Neural cell (in vitro differentiated cells): Measurements from ENCODE around the gene SLC6A7. TPM values are rescaled to one million over a fixed set of nuclear protein-coding genes. Genes with fewer than 3 reads are reported as not detected.

Experiments
- H2AFZ ChIP-seq: fragments of 200-600, 300-800 bp; sonication (generic), shearing (Covaris generic); 2 replicates; pipeline ENCODE4 v1.6.0; 2014; ENCODE audit warnings: low read depth, mild to moderate bottlenecking, antibody characterized with exemption, low read length, moderate library complexity
- H3F3A ChIP-seq: fragments of 200-600 bp; shearing (Covaris generic); 2 replicates; pipeline ENCODE4 v1.6.1; 2016; ENCODE audit warnings: mild to moderate bottlenecking, moderate library complexity, mixed read lengths, antibody characterized with exemption, low read length; ENCODE audit not compliant: insufficient read depth, poor library complexity, severe bottlenecking
- H3K27ac ChIP-seq: fragments of 200-600, 300-800 bp; sonication (generic), shearing (Covaris generic); 2 replicates; pipeline ENCODE4 v1.5.1; 2014; ENCODE audit warnings: mild to moderate bottlenecking, low read length, moderate library complexity
- H3K27me3 ChIP-seq: fragments of 300-800, 200-600 bp; sonication (generic), shearing (Covaris generic); 2 replicates; pipeline ENCODE4 v1.6.0; 2014; ENCODE audit warnings: mild to moderate bottlenecking, low read depth, low read length, moderate library complexity; ENCODE audit not compliant: insufficient read depth
- H3K36me3 ChIP-seq: fragments of 300-800, 200-600 bp; sonication (generic), shearing (Covaris generic); 2 replicates; pipeline ENCODE4 v1.5.1; 2014; ENCODE audit warnings: mild to moderate bottlenecking, antibody characterized with exemption, low read length, moderate library complexity; ENCODE audit not compliant: insufficient read depth
- H3K4me2 ChIP-seq: fragments of 300-800, 200-600 bp; sonication (generic), shearing (Covaris generic); 2 replicates; pipeline ENCODE4 v1.6.0; 2014; ENCODE audit warnings: mild to moderate bottlenecking, low read length
- H3K4me3 ChIP-seq: fragments of 300-800, 200-600 bp; sonication (generic), shearing (Covaris generic); 2 replicates; pipeline ENCODE4 v1.5.1; 2014; ENCODE audit warnings: mild to moderate bottlenecking, low read length, moderate library complexity
- H3K79me2 ChIP-seq: fragments of 200-600 bp; shearing (Covaris generic); replicated peaks from 2 replicates; pipeline ENCODE4 v1.6.0; 2014; ENCODE audit warnings: mild to moderate bottlenecking, low read length, moderate library complexity; ENCODE audit not compliant: insufficient read depth
- H3K9ac ChIP-seq: fragments of 300-800, 200-600 bp; sonication (generic), shearing (Covaris generic); 2 replicates; pipeline ENCODE4 v1.6.1; 2016; ENCODE audit warnings: mild to moderate bottlenecking, low read length, mixed read lengths
- H3K9me2 ChIP-seq: fragments of 200-600 bp; shearing (Covaris generic); 2 replicates; pipeline ENCODE4 v1.6.1; 2016; ENCODE audit warnings: mild to moderate bottlenecking, low read length, mixed read lengths; ENCODE audit not compliant: insufficient read depth
- H3K9me3 ChIP-seq: fragments of 200-600, 300-800 bp; sonication (generic), shearing (Covaris generic); 2 replicates; pipeline ENCODE4 v1.6.1; 2016; ENCODE audit warnings: mild to moderate bottlenecking, mixed run types, low read length, moderate library complexity, mixed read lengths
- H4K20me1 ChIP-seq: fragments of 200-600 bp; shearing (Covaris generic); 2 replicates; pipeline ENCODE4 v1.6.1; 2016; ENCODE audit warnings: mild to moderate bottlenecking, mixed run types; ENCODE audit not compliant: insufficient read depth
- EP300 ChIP-seq: fragments of 450-650 bp; conservative IDR thresholded peaks from 2 replicates; pipeline ENCODE4 v1.6.1; 2014; ENCODE audit warnings: antibody characterized with exemption, mild to moderate bottlenecking, moderate library complexity; ENCODE audit not compliant: poor library complexity, severe bottlenecking
- EZH2 ChIP-seq: fragments of 200-600, 300-800 bp; shearing (Covaris generic), sonication (generic); IDR thresholded peaks from 2 replicates; pipeline ENCODE4 v1.6.1; 2014; ENCODE audit warnings: antibody characterized with exemption, low read length, borderline replicate concordance, mild to moderate bottlenecking; ENCODE audit not compliant: insufficient read depth, poor library complexity, severe bottlenecking
- MXI1 ChIP-seq: fragments of 450-650 bp; conservative IDR thresholded peaks from 2 replicates; pipeline ENCODE4 v1.6.1; 2014; ENCODE audit warnings: antibody characterized with exemption, mild to moderate bottlenecking; ENCODE audit not compliant: poor library complexity, severe bottlenecking
- POLR2AphosphoS5 ChIP-seq: IDR thresholded peaks from 2 replicates; pipeline ENCODE4 v1.6.1; 2012
- RAD21 ChIP-seq: fragments of 450-650 bp; conservative IDR thresholded peaks from 2 replicates; pipeline ENCODE4 v1.6.1; 2014; ENCODE audit warnings: antibody characterized with exemption, mild to moderate bottlenecking, moderate library complexity
- SMC3 ChIP-seq: fragments of 450-650 bp; conservative IDR thresholded peaks from 2 replicates; pipeline ENCODE4 v1.6.1; 2014; ENCODE audit warnings: antibody characterized with exemption, mild to moderate bottlenecking, moderate library complexity; ENCODE audit not compliant: poor library complexity
- polyA plus RNA-seq: library from polyadenylated mRNA; depleted of rRNA; stranded (reverse); fragments of >200 nt; gene quantifications from 2 replicates; pipeline ENCODE4 v1.2.3, GENCODE V29; 2014
- TF ChIP-seq, protein P1 (sequence below): fragments of 450-650 bp; IDR thresholded peaks from 2 replicates; pipeline ENCODE4 v1.5.1; 2014; ENCODE audit warnings: antibody characterized with exemption, mild to moderate bottlenecking, moderate library complexity; ENCODE audit not compliant: poor library complexity, severe bottlenecking
- TF ChIP-seq, protein P2 (sequence below): IDR thresholded peaks from 2 replicates; pipeline ENCODE4 v1.6.1; 2012; ENCODE audit warnings: borderline replicate concordance

SLC6A7 gene
- polyA plus RNA-seq, 1 donor from 2014 or later, result 4.6 TPM

DNA sequence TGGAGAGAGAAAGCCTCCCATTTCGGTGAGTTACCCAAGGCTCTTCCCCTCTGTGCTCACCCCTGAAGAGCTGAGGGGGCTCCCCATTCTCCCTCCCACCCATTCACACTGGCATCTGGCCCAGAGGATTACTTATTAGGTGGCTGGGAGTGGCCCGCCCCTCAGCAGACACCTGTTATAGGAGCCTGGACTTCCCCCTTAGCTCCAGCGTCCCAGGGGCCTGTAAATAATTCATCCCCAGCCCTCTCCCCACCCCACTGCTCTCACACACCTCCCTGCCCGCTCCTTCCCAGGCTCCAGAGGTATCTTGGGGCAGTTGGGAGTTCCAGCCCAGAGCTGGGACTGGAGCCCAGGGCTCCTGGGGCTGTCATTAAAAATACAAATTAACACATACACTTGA, 11.6 kb upstream of the SLC6A7 start:
- no peaks in the 10 kb centered on the region for H3K27me3 ChIP-seq
- TF ChIP-seq SMC3, result no peak
- no peak for TF ChIP-seq MXI1
- no peak for TF ChIP-seq RAD21
- H2AFZ ChIP-seq, result no peak overlapping the region
- H4K20me1 ChIP-seq, result no peaks in the 10 kb centered on the region
- H3K79me2 ChIP-seq, result no peaks in the 10 kb centered on the region
- no peaks in the 10 kb centered on the region for H3K9me3 ChIP-seq
- H3K4me2 ChIP-seq, result no peak overlapping the region
- H3K36me3 ChIP-seq, result no peaks in the 10 kb centered on the region
- H3K27ac ChIP-seq, result no peak overlapping the region
- no peak overlapping the region for H3K4me3 ChIP-seq
- no peaks in the 10 kb centered on the region for H3F3A ChIP-seq
- H3K9ac ChIP-seq, result no peak overlapping the region
- no peaks in the 10 kb centered on the region for H3K9me2 ChIP-seq

DNA sequence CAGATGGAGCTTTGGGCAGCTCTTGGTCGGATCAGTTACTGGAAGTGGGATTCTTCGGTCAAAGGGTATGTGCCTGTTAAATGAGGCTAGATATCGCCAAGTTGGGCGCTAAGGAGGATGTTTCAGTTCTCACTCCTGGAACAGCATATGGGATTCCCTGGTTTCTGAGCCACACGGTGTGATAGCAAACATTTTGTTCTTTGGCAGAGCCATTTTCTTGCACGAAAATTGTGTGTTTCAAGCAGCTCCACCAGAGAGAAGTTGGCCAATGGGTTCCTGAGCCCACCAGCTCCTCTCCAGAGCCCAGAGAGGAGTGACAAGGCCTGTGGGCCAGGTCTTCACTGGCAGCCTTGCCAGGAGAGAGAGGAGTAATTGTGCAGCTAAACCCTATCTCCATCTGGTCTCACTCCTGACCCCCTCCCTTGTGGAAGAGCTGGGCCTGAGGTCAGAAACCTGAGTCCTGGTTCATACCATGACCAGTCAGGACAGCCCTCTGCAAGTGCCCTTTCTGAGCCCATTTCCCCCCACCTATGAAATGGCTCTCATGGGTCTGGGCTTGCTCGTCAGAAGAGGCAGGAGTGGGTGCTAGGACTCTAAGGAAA, 10.7 kb upstream of the SLC6A7 start:
- Histone ChIP-seq H3K79me2 (no peaks in the 10 kb centered on the region), H3F3A (no peaks in the 10 kb centered on the region), H4K20me1 (no peaks in the 10 kb centered on the region), H3K36me3 (no peaks in the 10 kb centered on the region), H3K27me3 (no peaks in the 10 kb centered on the region), H3K4me2 (no peak overlapping the region), H3K9me2 (no peaks in the 10 kb centered on the region), H3K9ac (no peak overlapping the region), H3K4me3 (no peak overlapping the region), H2AFZ (no peak overlapping the region), H3K9me3 (no peaks in the 10 kb centered on the region), H3K27ac (no peak overlapping the region)
- no peak for TF ChIP-seq MXI1
- no peak for TF ChIP-seq SMC3
- TF ChIP-seq, protein P1, sequence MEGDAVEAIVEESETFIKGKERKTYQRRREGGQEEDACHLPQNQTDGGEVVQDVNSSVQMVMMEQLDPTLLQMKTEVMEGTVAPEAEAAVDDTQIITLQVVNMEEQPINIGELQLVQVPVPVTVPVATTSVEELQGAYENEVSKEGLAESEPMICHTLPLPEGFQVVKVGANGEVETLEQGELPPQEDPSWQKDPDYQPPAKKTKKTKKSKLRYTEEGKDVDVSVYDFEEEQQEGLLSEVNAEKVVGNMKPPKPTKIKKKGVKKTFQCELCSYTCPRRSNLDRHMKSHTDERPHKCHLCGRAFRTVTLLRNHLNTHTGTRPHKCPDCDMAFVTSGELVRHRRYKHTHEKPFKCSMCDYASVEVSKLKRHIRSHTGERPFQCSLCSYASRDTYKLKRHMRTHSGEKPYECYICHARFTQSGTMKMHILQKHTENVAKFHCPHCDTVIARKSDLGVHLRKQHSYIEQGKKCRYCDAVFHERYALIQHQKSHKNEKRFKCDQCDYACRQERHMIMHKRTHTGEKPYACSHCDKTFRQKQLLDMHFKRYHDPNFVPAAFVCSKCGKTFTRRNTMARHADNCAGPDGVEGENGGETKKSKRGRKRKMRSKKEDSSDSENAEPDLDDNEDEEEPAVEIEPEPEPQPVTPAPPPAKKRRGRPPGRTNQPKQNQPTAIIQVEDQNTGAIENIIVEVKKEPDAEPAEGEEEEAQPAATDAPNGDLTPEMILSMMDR, result no peak
- TF ChIP-seq EP300, result no peak
- TF ChIP-seq, protein P2, sequence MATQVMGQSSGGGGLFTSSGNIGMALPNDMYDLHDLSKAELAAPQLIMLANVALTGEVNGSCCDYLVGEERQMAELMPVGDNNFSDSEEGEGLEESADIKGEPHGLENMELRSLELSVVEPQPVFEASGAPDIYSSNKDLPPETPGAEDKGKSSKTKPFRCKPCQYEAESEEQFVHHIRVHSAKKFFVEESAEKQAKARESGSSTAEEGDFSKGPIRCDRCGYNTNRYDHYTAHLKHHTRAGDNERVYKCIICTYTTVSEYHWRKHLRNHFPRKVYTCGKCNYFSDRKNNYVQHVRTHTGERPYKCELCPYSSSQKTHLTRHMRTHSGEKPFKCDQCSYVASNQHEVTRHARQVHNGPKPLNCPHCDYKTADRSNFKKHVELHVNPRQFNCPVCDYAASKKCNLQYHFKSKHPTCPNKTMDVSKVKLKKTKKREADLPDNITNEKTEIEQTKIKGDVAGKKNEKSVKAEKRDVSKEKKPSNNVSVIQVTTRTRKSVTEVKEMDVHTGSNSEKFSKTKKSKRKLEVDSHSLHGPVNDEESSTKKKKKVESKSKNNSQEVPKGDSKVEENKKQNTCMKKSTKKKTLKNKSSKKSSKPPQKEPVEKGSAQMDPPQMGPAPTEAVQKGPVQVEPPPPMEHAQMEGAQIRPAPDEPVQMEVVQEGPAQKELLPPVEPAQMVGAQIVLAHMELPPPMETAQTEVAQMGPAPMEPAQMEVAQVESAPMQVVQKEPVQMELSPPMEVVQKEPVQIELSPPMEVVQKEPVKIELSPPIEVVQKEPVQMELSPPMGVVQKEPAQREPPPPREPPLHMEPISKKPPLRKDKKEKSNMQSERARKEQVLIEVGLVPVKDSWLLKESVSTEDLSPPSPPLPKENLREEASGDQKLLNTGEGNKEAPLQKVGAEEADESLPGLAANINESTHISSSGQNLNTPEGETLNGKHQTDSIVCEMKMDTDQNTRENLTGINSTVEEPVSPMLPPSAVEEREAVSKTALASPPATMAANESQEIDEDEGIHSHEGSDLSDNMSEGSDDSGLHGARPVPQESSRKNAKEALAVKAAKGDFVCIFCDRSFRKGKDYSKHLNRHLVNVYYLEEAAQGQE, result no peak
- TF ChIP-seq POLR2AphosphoS5, result no peak
- no peak for TF ChIP-seq RAD21
- no peak for TF ChIP-seq EZH2
